GM19455 (cell line): Measurements from ENCODE around the gene SUDS3.
A peak's percentile ranks its signal among the peaks of the same experiment; 100 is the strongest.

ENCODE experiments used
- ATAC-seq: cut with Tn5 transposase; IDR thresholded peaks from one replicate; pipeline ENCODE4 v1.9.1; 2021; ENCODE audit not compliant: unreplicated experiment

The SUDS3 gene

DNA sequence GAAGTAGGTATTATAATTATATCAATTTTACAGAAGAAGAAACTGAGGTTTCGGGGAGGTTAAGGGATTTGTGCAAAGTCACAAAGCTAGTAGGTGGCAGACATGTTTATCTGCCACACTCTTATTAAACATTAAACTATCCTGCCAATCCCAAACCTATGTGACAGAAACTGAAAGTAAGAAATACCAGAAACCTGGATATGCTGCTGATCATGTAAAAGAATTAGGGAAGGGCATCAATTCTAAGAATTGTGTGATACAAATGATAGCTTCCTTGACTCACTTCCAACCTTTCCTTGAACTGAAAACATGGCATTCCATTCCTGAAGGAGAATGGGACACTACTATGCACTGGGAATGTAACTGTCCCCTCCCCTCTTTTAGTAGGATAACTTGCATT is 20.5 kb upstream of the SUDS3 start:
- no peak for ATAC-seq

DNA sequence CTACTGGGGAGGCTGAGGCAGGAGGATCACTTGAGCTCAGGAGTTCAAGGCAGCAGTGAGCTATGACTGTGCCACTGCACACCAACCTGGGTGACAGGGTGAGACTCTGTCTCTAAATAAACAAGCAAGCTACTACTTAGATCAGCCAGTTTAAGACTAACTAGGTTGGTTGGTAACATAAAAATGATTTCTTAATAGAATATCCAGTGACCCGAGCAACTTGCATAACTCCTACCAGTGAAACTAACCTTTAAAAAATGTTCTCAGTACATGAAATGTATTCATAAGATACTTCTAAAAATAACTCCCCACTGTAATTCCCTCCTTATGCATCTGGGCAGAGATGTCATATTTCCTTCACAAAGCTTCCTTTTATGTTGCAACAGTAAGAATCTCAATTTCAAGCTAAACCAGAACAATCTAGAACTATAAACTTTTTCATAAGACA is 19.5 kb upstream of the SUDS3 start:
- no peak for ATAC-seq

DNA sequence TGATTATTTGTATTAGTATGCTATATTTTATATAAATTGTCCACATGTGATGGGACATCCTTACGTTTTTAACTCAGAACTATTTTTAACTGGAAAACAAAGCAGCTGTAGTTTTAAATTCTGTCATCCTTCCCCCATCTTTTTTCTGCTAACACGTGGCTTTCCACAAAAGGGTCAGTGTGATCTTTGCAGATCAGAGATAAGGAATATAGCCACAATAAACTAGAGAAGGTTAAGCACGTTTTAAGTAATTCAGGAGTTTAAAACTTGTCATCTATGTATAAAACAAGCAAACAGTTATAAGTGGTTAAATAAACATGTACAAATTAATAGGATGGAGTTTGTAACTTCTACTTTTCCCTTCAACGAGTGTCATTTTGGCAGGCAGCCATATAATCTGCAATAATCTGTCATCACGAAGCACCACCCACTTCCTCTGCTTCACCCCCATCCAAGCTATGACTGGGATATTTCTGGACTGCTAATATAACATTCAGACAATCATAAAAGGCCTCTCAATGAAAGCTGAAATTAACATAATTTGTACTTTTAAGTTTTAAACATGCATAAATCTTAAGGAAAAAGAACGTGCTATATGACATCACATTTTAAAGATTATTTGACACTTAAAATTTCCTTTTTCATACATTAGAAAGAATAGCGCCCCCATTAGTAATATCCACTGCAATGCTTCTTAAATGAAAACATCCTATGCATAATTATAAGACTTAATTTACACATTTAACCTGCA is 18.9 kb upstream of the SUDS3 start:
- ATAC-seq: peak; percentile 51

DNA sequence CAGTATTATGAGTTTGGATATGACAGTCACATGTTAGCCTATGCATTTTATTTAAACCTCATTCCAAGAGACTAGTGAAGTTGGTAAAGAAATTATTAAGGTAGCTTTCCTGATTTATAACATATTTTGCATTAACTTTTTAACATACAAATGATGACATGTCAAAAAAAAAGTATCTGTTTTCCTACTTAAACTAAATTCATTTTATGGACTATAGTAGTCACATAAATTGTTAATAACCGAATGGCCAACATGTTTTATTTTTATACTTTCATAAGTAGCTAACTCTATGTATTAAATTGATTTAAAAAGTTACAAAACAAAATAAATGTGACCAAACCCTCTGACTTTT is 18.4 kb upstream of the SUDS3 start:
- ATAC-seq: no peak

DNA sequence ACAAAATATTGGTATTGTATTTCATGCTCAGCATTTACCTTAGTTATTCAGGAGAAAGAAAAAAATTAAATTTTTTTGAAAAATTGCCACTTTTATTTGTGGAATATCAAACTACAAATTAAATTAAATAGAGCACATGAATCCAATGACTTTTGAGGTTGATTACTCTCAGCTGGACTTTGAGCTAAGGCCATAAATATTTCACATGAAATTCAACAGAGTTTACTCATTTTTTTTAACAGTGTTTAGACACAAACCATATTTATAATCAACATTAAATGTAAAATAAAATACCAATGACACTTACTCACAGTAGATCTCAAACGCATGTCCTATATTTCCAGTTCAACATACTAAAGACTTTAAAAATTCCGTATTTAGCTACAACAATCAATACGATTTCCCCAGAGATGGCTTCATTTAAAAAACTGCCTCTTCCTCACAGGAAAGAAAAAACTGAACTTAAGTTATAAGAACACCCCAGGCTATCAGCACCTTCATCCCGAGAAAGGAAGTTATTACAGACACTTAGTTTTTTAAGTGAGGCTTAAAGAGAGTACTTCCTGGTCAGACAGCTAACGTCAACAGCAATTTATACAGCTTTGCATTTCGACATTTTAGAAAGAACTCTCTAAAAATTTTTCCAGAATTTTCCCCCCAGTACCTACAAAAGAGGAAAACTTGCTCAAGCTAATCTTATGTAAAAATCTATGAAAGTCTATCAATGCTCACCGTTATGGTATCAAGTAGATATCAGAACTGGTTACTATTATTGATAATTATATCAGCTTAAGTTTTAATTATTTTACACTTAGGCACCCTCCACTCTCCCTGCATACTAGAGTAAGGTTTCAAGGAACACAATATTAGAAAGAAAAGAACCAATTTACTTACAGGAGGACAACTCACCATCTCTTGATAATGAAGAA is 17.5 kb upstream of the SUDS3 start:
- ATAC-seq: peak; percentile 64

DNA sequence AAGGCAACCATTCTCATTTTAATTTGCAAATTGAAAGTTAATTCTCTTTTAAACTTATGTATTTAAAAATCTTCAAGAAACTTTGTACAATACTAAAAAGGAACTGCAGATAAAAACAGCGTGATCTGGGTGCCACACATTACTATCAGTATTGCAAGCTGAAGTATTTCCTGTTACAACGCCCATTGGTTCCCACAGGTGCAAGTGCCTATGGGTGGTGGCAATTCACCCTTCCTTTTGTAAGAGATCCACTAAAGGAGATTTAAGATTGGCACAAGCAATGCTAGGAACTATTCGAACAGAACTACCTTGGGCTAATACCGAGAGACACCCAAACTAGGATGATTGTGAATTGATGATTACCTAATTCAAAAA is 16.8 kb upstream of the SUDS3 start:
- ATAC-seq: peak; percentile 47

DNA sequence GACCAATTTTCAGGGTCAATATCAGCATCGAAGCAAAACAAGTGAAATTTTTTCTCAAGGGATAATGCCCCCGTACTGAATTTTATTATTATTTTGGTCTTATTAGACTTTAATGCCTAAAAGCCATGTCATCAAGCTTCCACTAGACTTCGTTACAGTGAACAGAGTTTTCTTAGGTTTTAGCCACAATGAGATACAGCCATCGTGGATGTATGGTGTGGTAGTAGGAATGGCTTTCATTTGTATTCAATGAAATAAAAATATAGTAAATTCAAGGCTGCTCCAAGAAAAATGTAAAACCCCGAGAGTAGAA is 15.3 kb upstream of the SUDS3 start:
- no peak for ATAC-seq

DNA sequence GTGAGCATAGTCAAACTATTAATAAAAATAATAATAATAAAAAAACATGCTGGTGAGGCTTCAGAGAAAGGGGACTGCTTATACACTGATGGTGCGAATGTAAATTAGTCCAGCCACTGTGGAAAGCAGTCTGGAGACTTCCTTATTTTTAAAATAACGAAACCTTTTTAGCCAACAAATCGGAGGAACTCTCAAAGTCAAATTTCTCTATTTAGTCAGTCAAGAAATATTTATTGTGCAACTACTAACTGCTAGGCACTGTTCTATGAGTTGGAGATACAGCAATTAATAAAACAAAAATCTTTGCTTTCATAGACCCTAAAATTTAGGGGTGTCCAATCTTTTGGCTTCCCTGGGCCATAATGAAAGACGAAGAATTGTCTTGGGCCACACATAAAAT is 14.5 kb upstream of the SUDS3 start:
- no peak for ATAC-seq

DNA sequence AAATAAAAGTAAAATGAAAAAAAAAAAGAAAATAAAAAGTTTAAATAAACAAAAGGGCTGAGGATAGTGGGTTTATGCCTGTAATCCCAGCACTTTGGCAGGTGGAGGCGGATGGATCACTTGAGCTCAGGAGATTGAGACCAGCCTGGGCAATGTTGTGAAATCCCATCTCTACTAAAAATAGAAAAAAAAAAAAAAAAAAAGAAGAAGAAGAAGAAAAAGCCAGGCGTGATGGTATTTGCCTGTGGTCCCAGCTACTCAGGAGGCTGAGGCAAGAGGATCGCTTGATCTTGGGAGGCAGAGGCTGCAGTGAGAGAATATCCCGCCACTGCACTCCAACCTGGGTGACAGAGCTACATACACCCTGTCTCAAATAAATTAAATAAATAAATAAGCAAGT is 7.5 kb upstream of the SUDS3 start:
- ATAC-seq: no peak

DNA sequence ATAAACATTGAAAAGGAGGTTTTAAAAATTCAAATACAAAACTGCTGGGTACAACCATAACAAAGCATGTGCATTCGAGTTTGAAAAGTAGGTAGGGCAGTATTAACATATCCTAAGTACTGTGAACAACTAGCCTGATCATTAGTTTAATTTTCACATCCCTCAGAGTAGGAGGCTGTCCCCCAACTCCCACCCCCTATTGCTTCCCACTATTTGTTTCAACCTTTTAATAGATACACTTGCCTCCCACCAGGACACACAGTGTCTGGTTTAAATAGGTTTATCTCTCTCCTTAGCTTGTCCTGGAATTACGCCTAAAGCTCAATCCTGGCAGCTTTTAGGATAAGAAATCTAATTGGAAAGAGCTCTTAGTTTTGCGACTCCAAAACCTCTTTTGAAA is 5.8 kb upstream of the SUDS3 start:
- no peak for ATAC-seq

DNA sequence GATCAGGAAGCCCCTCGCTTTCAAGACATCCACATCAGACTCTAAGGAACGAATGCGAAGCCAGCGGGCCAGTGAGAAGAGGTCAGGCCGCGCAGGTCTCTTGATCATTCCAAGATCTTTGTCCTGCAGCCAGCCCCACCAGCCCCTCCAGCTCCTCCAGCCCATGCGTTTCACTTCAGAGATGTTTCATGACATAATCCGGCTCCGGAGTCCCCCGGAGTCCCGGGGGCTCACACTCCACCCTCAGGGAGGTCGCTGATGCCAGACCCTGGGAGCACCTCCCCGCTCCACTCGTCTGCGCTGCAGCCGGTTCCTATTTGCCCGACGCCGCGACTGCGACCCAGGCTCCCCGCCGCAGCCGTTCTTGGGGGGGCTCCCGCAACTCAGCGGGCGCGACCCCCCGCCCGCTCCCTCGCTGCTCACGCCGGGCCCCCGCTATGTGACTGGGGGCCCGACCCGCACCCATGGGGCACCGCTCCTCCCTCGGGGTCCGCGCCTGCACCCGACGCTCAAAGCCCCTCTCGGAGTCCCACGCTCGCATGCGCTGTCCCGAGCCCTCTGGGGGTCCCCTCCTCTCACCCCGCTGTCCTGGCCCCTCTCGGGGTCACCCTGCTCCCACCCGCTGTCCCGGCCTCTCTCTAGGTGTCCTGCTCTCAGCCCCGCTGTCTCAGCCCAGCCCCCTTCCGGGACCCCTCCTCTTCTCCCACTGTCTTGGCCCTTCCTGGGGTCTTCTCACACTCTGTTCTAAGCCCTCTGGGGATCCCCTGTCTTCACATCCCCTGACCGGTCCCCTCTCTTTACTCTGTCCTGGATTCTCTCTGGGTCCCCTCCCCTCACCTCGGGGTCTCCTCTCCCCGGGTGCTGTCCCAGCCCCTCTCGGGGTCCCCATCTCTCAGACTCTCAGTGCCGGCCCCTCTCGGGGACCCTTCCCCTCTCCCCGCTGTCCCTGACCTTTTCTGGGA is 4.8 kb upstream of the SUDS3 start:
- ATAC-seq: no peak

DNA sequence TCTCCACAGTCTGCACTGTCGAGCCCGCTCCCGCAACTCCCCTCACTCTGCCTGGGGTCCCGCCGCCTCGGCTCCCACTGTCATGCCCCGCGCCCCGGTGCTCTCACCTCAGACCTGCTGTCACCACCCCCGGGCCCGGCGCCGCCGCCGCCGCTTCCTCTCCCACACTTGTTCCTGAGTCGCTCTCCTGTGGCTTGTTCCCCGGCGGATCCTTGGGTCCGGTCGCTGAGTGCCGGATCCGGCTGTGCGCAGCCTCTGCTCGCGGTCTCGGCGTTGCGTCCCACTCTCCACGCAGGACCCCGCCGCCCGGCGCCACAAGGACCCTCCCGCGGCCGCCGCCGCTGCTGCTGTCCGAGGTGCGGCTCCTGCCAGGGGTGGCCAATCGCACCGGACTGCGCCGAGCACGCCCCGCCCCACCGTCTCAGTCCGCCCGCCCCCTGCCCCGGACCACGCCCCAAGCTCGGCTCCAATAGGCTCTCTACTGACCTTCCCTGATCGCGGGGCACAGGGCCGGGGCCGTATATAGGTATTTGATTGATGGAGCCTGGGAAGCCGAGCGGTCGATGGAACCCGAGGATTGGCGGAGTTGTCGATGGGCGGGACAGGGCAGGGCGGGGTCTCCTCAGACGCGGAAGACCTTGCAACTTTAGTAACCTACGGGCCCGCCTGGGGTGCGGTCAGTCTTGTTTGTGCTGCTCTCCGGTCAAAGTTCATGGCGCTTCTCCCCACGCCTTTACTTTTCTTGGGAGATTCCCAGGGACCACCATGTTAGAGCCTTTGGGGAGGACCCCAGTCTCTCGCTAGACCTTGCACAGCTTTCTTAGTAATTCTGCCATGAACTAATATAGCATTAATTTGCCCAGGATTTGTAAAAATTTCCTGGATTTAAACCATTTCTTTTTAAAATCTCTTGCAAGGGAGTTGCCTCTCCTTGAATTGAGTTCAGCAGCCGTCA is 3.5 kb upstream of the SUDS3 start, which contains the start of gene TAOK3:
TAOK3 (minus strand) TSS at position 367 of the 955 bp plus-strand sequence. CDS start 117,340 bp downstream, outside the sequence.
- peak; percentile 71 for ATAC-seq

DNA sequence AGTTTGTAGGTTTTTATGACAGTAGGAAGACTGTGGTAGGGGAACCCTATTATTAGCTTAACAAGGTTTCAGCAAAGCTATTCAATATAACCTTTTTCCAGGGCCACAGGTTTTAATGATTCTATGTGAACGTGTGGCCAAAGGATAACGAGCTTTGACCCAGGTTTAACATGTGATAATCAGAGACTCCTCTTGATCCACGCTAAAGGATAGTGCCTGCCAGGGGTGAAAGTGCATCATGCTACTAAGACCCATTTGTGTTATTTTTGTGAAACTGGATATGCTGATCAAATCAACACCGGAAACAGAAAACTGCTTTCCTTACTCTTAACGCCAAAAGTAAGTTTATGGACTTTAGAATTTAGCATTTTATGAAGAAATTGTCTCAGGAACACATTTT is 2.7 kb upstream of the SUDS3 start:
- ATAC-seq: no peak

DNA sequence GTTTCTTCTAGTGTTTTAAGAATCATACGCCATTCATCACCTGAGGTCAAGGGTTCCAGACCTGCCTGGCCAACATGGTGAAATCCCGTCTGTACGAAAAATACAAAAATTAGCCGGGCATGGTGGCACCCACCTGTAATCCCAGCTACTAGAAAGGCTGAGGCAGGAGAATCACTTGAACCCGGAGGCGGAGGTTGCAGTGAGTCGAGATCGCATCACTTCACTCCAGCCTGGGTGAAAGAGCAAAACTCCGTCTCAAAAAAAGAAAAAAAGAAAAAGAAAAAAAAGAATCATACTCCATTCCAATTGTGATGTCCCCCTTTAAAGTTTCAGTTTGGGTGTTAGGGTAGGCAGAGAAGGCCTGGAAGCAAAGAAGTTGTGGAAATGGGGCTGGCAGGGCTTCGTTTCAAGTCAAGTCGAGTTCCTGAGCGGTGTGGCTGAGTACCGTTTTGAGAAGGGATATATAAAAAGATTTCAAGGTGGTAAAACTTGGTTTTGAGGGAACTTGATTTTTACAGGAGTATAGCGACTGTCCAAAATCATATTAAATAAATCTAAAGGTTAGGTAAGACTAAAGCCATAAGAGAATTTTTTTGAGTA is 2.1 kb upstream of the SUDS3 start:
- no peak for ATAC-seq

DNA sequence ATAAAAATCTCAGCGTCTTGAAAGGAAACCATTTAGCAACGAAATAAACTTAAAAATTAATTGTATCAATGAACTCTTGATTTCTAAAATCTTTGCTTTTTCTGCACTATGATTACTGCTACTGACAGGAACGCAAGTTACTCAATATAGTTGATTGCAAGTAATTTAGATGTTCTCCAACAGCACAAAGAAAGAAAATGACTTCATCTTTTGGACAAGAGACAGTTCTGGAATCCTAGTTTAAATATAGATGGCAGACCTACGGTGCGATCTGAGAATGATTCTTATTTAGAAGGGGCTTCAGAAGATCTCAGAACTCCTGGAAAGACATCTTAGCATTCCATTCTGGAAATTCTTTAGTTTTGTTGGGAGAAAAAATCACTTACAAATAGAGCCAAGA is 1.4 kb upstream of the SUDS3 start:
- no peak for ATAC-seq

DNA sequence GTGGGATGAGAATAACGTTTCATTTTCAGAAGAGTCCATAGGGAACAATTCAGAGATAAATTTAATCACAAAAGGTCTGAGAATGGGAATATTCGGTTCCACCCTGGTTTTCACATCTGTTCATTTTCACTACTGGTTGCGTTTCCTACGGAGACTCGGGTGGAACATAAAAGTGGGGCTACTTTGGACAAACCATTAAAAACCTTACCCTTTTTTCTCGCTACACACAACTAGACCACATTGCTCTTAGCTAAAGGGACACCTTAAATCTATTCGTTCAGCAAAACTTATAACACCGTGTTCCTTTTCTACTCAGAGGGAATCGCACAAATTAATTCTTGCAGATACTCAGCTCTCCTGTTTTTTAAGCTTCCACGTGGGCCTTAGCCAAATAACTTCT is 1.0 kb upstream of the SUDS3 start:
- no peak for ATAC-seq

DNA sequence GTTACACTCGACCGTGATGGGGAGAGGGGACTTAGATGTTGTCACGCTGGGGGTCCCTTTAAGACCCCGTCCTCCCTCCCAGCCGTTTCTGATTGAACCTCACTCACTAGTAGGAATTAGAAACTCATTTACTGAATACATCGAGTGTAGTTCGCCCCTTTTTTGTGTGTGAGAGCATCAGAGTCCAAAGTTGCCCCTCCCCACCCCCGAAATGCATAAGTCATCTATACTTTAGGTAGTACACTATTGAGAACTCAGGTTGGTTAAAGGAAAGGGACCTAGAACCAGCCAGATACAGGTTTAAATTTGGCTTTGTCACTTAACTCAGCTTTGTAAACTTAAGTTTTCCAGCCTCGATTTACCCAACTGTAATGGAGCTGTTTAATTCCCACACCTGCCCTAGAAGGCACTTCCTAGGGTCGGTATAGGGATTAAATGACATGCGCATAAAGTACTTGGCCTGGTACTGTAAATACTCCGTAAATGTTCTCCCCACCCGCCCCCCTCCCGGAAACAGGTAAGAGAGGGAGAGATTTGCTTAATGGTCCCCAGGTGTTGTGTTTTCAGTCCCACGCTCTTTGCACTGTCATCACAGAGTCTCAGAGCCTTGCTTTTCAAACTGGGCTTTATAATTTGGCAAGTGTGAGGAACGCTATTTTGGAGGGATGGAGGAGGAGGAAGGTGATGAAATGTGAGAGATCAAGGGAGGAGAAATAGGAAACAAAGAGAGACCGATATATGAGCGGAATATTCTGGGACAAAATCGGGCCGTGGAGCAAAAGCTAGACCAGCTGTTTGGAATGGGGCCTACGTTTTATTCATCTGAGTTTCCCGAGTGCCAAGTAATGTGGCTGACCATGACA is 897 bp downstream of the SUDS3 start:
- no peak for ATAC-seq

DNA sequence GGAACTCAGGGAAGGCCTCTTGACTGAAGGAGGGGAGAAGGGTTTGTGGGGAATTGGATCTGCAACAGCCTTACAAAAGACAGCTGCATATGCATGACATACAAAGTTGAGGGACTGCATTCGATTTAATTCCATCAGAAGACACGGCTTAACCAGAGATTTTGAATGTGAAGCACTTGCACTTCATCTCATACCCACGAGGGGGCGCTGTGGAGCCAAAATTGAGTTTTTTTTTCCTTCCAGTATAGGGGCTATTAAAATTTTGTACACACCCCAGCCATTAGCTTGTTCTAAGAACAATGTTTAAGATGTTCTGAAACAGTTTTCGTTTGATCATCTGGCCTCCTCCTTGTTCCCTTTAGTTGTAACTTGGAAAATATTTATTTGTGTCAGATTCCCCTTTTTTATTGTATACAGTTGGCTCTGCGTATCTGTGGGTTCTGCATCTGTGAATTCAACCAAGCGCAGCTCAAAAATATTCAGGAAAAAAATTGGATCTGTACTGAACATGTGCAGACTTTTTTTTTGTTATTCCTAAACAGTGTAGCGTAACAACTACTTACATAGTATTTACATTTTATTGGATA is 1.6 kb downstream of the SUDS3 start:
- no peak for ATAC-seq
